Naive thymus-derived CD4-positive, alpha-beta T cell (primary cell): Measurements from ENCODE around the gene EXOC1. TPM values are rescaled to one million over a fixed set of nuclear protein-coding genes. Genes with fewer than 3 reads are reported as not detected.
A peak's percentile ranks its signal among the peaks of the same experiment; 100 is the strongest.

Experiments
- ATAC-seq: fragments of 150-1000 bp; cut with Tn5 transposase; 2 replicates; pipeline ENCODE4 v1.10.0; 2021; ENCODE audit warnings: mild to moderate bottlenecking, moderate library complexity
- CTCF ChIA-PET: fragments of 350-600 bp; sonication (Branson Sonifier 250); formaldehyde crosslinking; loops from one replicate; lab custom pipeline; 2021; ENCODE audit warnings: antibody characterized with exemption; lab: Charles Lee
- POLR2A ChIA-PET: fragments of 350-600 bp; sonication (Branson Sonifier 250); formaldehyde crosslinking; loops from one replicate; lab custom pipeline; 2021; ENCODE audit warnings: antibody characterized with exemption, inconsistent platforms; lab: Charles Lee
- DNase-seq, 9 donors: peaks; one replicate each; pipeline versions ENCODE4 v3.0.0 to v3.0.0-alpha.2; 2020 to 2022; ENCODE audit warnings: mixed read lengths in 1 of 9
- H3K27ac ChIP-seq: one replicate; pipeline ENCODE4 v1.7.0; 2013; ENCODE audit warnings: mild to moderate bottlenecking, low read depth, low read length, moderate library complexity
- H3K27me3 ChIP-seq, 2 donors: one replicate each; pipeline ENCODE4 v1.7.0; 2013; ENCODE audit warnings: low read length in 2 of 2, mild to moderate bottlenecking in 2 of 2, moderate library complexity in 2 of 2; ENCODE audit not compliant: control insufficient read depth in 2 of 2, insufficient read depth in 2 of 2
- H3K36me3 ChIP-seq, 3 experiments: 1 replicate in 2 of 3; 2 replicates in 1 of 3; pipeline ENCODE4 v1.7.0; 2013; ENCODE audit warnings: low read length in 3 of 3, mild to moderate bottlenecking in 3 of 3, moderate library complexity in 1 of 3; ENCODE audit not compliant: insufficient read depth in 3 of 3, control insufficient read depth in 2 of 3
- H3K4me1 ChIP-seq, 2 donors: one replicate each; pipeline ENCODE4 v1.7.0; 2013; ENCODE audit warnings: low read length in 2 of 2, mild to moderate bottlenecking in 2 of 2, moderate library complexity in 1 of 2; ENCODE audit not compliant: control insufficient read depth in 2 of 2, insufficient read depth in 2 of 2
- H3K4me3 ChIP-seq: 2 replicates; pipeline ENCODE4 v1.7.0; 2013; ENCODE audit warnings: mild to moderate bottlenecking, low read length
- H3K9me3 ChIP-seq, 3 experiments: 1 replicate in 2 of 3; 2 replicates in 1 of 3; pipeline ENCODE4 v1.7.0; 2013; ENCODE audit warnings: low read length in 3 of 3; ENCODE audit not compliant: control insufficient read depth in 2 of 3
- H3K27ac Mint-ChIP-seq, 9 donors: one replicate each; pipeline ENCODE4 v1.8.0; 2020 to 2022; ENCODE audit warnings: mixed read lengths in 9 of 9, mild to moderate bottlenecking in 8 of 9, moderate library complexity in 5 of 9, inconsistent platforms in 2 of 9
- H3K27me3 Mint-ChIP-seq, 5 donors: one replicate each; pipeline ENCODE4 v1.8.0; 2021 to 2022; ENCODE audit warnings: mixed read lengths in 5 of 5, mild to moderate bottlenecking in 1 of 5
- H3K36me3 Mint-ChIP-seq, 5 donors: one replicate each; pipeline ENCODE4 v1.8.0; 2020 to 2022; ENCODE audit warnings: mixed read lengths in 5 of 5, mild to moderate bottlenecking in 3 of 5, inconsistent platforms in 1 of 5
- H3K4me1 Mint-ChIP-seq, 7 donors: one replicate each; pipeline ENCODE4 v1.8.0; 2020 to 2022; ENCODE audit warnings: mixed read lengths in 7 of 7, mild to moderate bottlenecking in 3 of 7, inconsistent platforms in 1 of 7
- H3K4me3 Mint-ChIP-seq, 10 donors: one replicate each; pipeline ENCODE4 v1.8.0; 2020 to 2022; ENCODE audit warnings: mild to moderate bottlenecking in 10 of 10, mixed read lengths in 10 of 10, moderate library complexity in 6 of 10, inconsistent platforms in 2 of 10
- H3K9me3 Mint-ChIP-seq, 11 donors: one replicate each; pipeline ENCODE4 v1.8.0; 2020 to 2022; ENCODE audit warnings: mixed read lengths in 11 of 11, mild to moderate bottlenecking in 4 of 11, inconsistent platforms in 1 of 11, moderate library complexity in 1 of 11
- intact Hi-C, 2 donors: fragments of 100-400 bp; cut with micrococcal nuclease; formaldehyde crosslinking; loops; one replicate each; pipeline ENCODE4 v1.15.1; 2023
- polyA plus RNA-seq, 2 donors: library from polyadenylated mRNA; unstranded; fragments of 300-500 nt; fragmentation: Illumina TruSeq; gene quantifications; one replicate each; pipeline ENCODE4 v1.2.3, GENCODE V29; 2021
- total RNA-seq, 6 experiments: library from RNA in 5 of 6; stranded (reverse) in 5 of 6; gene quantifications; 1 replicate in 5 of 6; 2 replicates in 1 of 6; pipeline ENCODE4 v1.2.3 and lab custom pipeline; 2021 to 2026

Gene EXOC1
- total and polyA plus RNA-seq, 7 experiments from 2014 or later, result 11.6 to 46.7 (median 26.5) TPM

DNA sequence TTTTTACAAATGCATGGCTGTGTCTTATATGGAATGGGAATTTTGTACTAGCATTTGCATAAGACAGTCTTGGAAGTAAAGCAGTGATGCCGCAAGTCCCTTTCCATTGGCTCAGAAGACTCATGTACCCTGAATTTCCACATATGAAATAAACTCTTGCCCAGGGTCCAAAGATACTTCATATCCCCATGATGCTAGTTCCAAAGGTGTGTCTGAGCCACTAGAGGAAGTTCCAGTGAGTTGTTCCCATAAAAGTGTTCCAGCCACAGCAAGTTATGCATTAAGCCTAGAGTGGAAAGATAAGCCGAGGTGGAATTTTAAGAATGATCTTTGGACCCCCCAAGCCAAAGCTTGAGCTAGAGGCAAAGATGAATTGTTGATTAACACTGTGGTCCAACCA lies 86.0 kb downstream of the EXOC1 start:
- CTCF ChIA-PET, result no interaction called here
- Mint-ChIP-seq H3K4me1 (no peaks in the 10 kb centered on the region), H3K27ac (no peak overlapping the region), H3K27me3 (peaks cover 0 to 2% (median 0%) of the 10 kb centered on the region in 5 donors), H3K36me3 (peaks cover 24 to 66% (median 49%) of the 10 kb centered on the region in 5 donors), H3K4me3 (no peak overlapping the region), H3K9me3 (peaks cover 8 to 80% (median 28%) of the 10 kb centered on the region in 11 donors)
- Histone ChIP-seq H3K27me3 (no peaks in the 10 kb centered on the region), H3K4me1 (no peaks in the 10 kb centered on the region), H3K9me3 (peaks cover 0 to 31% (median 0%) of the 10 kb centered on the region in 3 experiments), H3K36me3 (peaks cover 0 to 19% (median 0%) of the 10 kb centered on the region in 3 experiments), H3K4me3 (no peak overlapping the region), H3K27ac (no peak overlapping the region)
- intact Hi-C loops, result no loop called here
- POLR2A ChIA-PET, result interaction anchor here (3.8 kb wide), 1 partner anchor 9 kb away, joined by 15 read pairs; the partner anchor contains the start of gene CEP135
- DNase-seq (no peak), ATAC-seq (no peak)

- intact Hi-C loops, result loop anchor here in 1 of 2 donors (10.0 kb wide), 1 partner anchor 997 kb away; no protein-coding TSS in a partner anchor
- peaks cover 0 to 25% (median 0%) of the 10 kb centered on the region in 3 experiments for H3K9me3 ChIP-seq
- no peak overlapping the region for H3K4me3 ChIP-seq
- no peaks in the 10 kb centered on the region for H3K27me3 ChIP-seq
- H3K4me3 Mint-ChIP-seq, result no peak overlapping the region
- peak overlapping the region in 1 of 9 donors; percentile 18 for H3K27ac Mint-ChIP-seq
- peaks cover 0 to 2% (median 0%) of the 10 kb centered on the region in 5 donors for H3K27me3 Mint-ChIP-seq
- ATAC-seq (no peak), DNase-seq (no peak)
- H3K4me1 Mint-ChIP-seq, result peaks cover 7 to 18% (median 12%) of the 10 kb centered on the region in 7 donors
- ChIA-PET CTCF (interaction anchor here (1.0 kb wide), 1 partner anchor 13 kb away, joined by 4 read pairs; no protein-coding TSS in a partner anchor), POLR2A (interaction anchor here (0.8 kb wide), 1 partner anchor 53 kb away, joined by 5 read pairs; no protein-coding TSS in a partner anchor)
- H3K27ac ChIP-seq, result no peak overlapping the region
- peaks cover 0 to under 1% of the 10 kb centered on the region in 2 donors for H3K4me1 ChIP-seq
- H3K36me3 ChIP-seq, result peaks cover 0 to 19% (median 0%) of the 10 kb centered on the region in 3 experiments
- H3K9me3 Mint-ChIP-seq, result peaks cover 8 to 69% (median 20%) of the 10 kb centered on the region in 11 donors
- H3K36me3 Mint-ChIP-seq, result peaks cover 16 to 65% (median 47%) of the 10 kb centered on the region in 5 donors
These were observed 88.5 kb downstream of the EXOC1 start for GRCh38 chr4:55941881-55942396.

GRCh38 chr4:55947254-55947882 lies 93.9 kb downstream of the EXOC1 start:
- H3K4me3 ChIP-seq, result peak overlapping the region; percentile 88
- peaks cover 14 to 15% of the 10 kb centered on the region in 2 donors for H3K4me1 ChIP-seq
- CTCF ChIA-PET, result interaction anchor here (0.6 to 1.8 kb wide), 4 partner anchors 59 to 403 kb away, joined by 3 to 7 read pairs (median 4); partner anchors contain the start of gene EXOC1
- POLR2A ChIA-PET, result interaction anchor here (0.5 to 3.0 kb wide), 11 partner anchors 10 to 1031 kb away, joined by 3 to 24 read pairs (median 5); partner anchors contain the start of genes PAICS, POLR2B and PPAT
- H3K27me3 ChIP-seq, result no peaks in the 10 kb centered on the region
- H3K27ac ChIP-seq, result peak overlapping the region; percentile 71
- Mint-ChIP-seq H3K4me3 (peak overlapping the region; percentile 86 to 96 (median 92)), H3K4me1 (peaks cover 30 to 66% (median 49%) of the 10 kb centered on the region in 7 donors), H3K27ac (peak overlapping the region; percentile 88 to 98 (median 92)), H3K36me3 (peaks cover 0 to 23% (median 11%) of the 10 kb centered on the region in 5 donors), H3K27me3 (no peaks in the 10 kb centered on the region), H3K9me3 (peaks cover 0 to 21% (median 1%) of the 10 kb centered on the region in 11 donors)
- peak; percentile 10 for ATAC-seq
- peaks cover 0 to 10% (median 0%) of the 10 kb centered on the region in 3 experiments for H3K36me3 ChIP-seq
- DNase-seq, result peak in 1 of 9 donors; percentile 9
- H3K9me3 ChIP-seq, result no peaks in the 10 kb centered on the region
- intact Hi-C loops, result loop anchor here (1.0 to 10.0 kb wide), 7 partner anchors 60 to 1885 kb away; partner anchors contain the start of genes CHIC2 (in 1 of the 2), CLOCK (in 1 of the 2) and SRD5A3 (in 1 of the 2)

DNA sequence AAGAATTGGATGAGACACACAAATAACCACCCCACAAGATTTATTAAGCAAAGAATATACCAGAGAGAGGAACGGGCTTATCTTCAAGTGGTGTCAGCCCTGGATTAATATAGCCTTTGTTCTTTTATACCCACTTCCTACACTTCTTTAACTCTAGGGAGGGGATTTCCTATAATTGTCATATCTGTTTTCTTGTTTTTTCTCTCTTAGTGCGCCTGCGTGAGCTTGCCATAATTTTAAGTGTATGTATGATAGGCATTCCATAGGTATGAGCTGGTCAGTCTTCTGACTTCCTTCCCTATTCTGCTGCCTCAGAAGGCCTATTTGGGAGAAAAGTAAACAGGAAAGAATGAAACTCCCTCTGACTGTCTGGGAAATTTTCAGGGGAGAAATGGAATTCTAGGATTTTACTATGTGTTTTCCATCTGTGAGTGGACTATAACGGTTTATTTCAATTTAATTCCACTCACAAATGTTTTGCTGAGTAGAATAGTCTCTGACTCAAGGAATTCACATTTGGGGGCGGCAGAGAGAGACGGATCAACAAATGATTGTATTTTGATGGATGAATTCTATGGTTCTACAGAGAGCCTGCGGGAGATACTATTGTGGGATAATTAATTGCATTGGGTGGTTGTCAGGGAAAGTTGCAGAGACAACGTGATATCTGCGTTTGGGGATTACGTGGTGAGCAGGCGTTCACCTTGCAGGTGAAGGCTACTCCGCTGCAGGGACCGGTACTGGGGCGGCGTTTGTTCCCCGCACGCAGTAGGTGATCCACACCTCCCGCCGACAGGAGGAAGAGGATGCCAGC lies 94.7 kb downstream of the EXOC1 start:
- H3K4me1 ChIP-seq, result peaks cover 14 to 15% of the 10 kb centered on the region in 2 donors
- intact Hi-C loops, result loop anchor here (1.0 to 10.0 kb wide), 25 partner anchors 41 to 1886 kb away; partner anchors contain the start of genes AASDH (in 2 of the 2), CHIC2 (in 2 of the 2), CLOCK (in 2 of the 2) and EXOC1 (in 2 of the 2)
- ChIA-PET CTCF (interaction anchor here (0.6 to 1.8 kb wide), 14 partner anchors 7 to 1032 kb away, joined by 3 to 7 read pairs (median 3); partner anchors contain the start of genes EXOC1 and SRD5A3), POLR2A (interaction anchor here (0.8 to 3.0 kb wide), 21 partner anchors 11 to 1030 kb away, joined by 3 to 24 read pairs (median 4); partner anchors contain the start of genes AASDH, EXOC1, PAICS and POLR2B)
- peaks cover 30 to 69% (median 51%) of the 10 kb centered on the region in 7 donors for H3K4me1 Mint-ChIP-seq
- DNase-seq, result peak in 7 of 9 donors; percentile 59 to 83 (median 74)
- no peaks in the 10 kb centered on the region for H3K9me3 ChIP-seq
- peaks cover 0 to 15% (median 2%) of the 10 kb centered on the region in 3 experiments for H3K36me3 ChIP-seq
- H3K27me3 ChIP-seq, result no peaks in the 10 kb centered on the region
- peak overlapping the region; percentile 88 to 98 (median 92) for H3K27ac Mint-ChIP-seq
- peaks cover 0 to 26% (median 13%) of the 10 kb centered on the region in 5 donors for H3K36me3 Mint-ChIP-seq
- peak overlapping the region; percentile 86 to 96 (median 92) for H3K4me3 Mint-ChIP-seq
- no peaks in the 10 kb centered on the region for H3K27me3 Mint-ChIP-seq
- H3K9me3 Mint-ChIP-seq, result peaks cover 0 to 21% (median 1%) of the 10 kb centered on the region in 11 donors
- peak overlapping the region; percentile 88 for H3K4me3 ChIP-seq
- peak; percentile 67 for ATAC-seq
- H3K27ac ChIP-seq, result peak overlapping the region; percentile 71

DNA sequence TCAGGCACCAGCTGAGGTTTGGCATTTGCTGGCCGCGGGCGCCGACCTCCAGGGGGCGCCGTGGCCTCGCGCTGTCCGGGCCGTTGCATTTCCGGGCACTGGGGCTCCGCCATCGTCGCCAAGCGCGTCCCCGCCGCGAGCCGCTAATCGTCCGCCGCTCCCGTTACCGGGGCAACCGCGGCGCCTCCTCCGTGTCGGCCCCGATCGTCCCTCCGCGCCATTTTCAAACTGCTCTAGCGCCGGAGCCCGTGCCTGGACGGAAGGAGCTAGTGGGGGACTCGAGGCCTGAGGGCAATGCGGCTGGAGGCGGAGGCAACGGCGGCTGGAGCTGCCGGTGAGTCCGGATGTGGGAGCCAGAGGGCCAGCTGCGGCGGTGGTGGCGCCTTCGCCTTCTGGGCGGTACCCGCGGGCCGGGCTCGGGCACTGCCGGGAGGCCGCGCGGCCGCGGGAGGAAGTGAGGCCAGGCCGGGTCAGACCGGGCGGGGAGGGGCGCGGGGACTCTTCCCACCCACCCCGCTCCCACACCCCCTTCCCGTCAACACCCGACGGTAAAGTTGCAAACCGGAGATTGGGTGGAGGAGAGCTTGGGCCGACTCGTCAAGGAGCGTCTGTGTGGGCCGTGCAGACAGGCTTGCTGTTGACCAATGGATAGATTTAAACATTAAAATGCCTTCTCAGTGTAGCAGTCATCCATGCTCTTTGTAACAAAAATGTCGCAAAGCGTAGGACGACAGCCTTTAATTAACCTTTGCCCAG lies 95.5 kb downstream of the EXOC1 start, which contains the start of gene CEP135:
TSS of gene CEP135 (plus strand) at position 220 of the 756 bp plus-strand sequence. CDS start 3,186 bp downstream, outside the sequence.
- peak; percentile 84 to 94 (median 90) for DNase-seq
- Histone ChIP-seq H3K4me3 (peak within 1 kb of the TSS; percentile 88), H3K27ac (peak within 1 kb of the TSS; percentile 71), H3K4me1 (peaks cover 14 to 15% of the 10 kb centered on the region in 2 donors), H3K27me3 (no peaks in the 10 kb centered on the region), H3K9me3 (no peaks in the 10 kb centered on the region), H3K36me3 (peaks cover 0 to 17% (median 4%) of the 10 kb centered on the region in 3 experiments)
- H3K27me3 Mint-ChIP-seq, result no peaks in the 10 kb centered on the region
- H3K4me1 Mint-ChIP-seq, result peaks cover 30 to 69% (median 51%) of the 10 kb centered on the region in 7 donors
- intact Hi-C loops, result loop anchor here (1.0 to 10.0 kb wide), 24 partner anchors 42 to 1887 kb away; partner anchors contain the start of genes AASDH (in 2 of the 2), CHIC2 (in 2 of the 2), EXOC1 (in 2 of the 2) and REST (in 2 of the 2)
- ChIA-PET CTCF (interaction anchor here (0.6 to 1.8 kb wide), 13 partner anchors 8 to 1031 kb away, joined by 3 to 7 read pairs (median 3); partner anchors contain the start of gene SRD5A3), POLR2A (interaction anchor here (0.7 to 3.0 kb wide), 20 partner anchors 9 to 1029 kb away, joined by 3 to 24 read pairs (median 3); partner anchors contain the start of genes AASDH, EXOC1, PAICS and POLR2B)
- H3K27ac Mint-ChIP-seq, result peak within 1 kb of the TSS; percentile 90 to 98 (median 94)
- ATAC-seq, result peak; percentile 88
- peaks cover 0 to 20% (median 1%) of the 10 kb centered on the region in 11 donors for H3K9me3 Mint-ChIP-seq
- peak within 1 kb of the TSS; percentile 86 to 96 (median 92) for H3K4me3 Mint-ChIP-seq
- H3K36me3 Mint-ChIP-seq, result peaks cover 2 to 28% (median 14%) of the 10 kb centered on the region in 5 donors
